Measurements from ENCODE around the gene CCDC196.
"Not testable (repeated sequence)": the region's sequence is repeated elsewhere in the genome, so short reads cannot be mapped to it uniquely, and the experiment has no call there.

CCDC196 gene

GRCh38 chr14:66496188-66496807, 10.1 kb downstream of the CCDC196 start:
- DNase-seq = no peak

DNA sequence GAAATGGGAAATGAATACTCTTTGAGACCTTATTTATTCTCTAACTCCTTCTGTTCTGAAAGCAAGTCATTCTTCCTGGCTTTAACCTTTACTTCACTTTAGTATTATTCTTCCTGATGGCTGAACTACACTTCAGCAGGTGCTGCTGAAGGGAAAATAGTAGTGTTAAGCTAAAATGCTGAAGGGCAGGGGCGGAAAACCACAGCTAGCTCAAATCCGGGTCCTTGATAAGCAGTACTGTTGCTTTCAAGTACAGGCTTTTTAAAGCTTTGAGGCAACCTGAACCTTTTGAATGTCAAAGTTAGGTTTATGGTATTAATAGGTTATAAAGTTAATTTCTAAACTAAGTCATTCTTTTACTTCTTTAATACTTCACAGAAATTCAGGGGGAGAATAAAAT, 10.7 kb downstream of the CCDC196 start:
- peak; percentile 17 for DNase-seq

- no peak for DNase-seq
Observed at GRCh38 chr14:66498311-66498710, 12.1 kb downstream of the CCDC196 start.

DNA sequence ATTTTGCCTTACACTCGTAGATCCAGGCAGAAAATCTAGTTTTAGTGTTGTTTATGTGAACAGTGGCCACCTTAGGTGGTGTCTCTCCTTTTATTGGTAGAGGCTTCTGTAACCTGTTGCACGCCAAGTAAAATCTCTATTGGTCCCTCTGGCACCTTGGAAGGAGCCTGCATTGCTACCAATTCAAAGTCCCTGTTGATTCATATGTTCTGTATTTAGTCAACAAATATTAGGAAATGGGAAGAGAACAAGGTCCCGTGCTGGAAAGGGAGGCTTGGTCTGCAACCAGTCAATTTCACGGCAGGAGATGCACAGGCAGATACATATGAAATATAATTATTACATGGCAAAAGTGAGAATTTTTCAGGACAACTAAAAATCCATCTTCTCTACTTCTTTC, 15.4 kb downstream of the CCDC196 start:
- no peak for DNase-seq

- not testable (repeated sequence) for DNase-seq
Observed at GRCh38 chr14:66502836-66503235, 16.7 kb downstream of the CCDC196 start.

DNA sequence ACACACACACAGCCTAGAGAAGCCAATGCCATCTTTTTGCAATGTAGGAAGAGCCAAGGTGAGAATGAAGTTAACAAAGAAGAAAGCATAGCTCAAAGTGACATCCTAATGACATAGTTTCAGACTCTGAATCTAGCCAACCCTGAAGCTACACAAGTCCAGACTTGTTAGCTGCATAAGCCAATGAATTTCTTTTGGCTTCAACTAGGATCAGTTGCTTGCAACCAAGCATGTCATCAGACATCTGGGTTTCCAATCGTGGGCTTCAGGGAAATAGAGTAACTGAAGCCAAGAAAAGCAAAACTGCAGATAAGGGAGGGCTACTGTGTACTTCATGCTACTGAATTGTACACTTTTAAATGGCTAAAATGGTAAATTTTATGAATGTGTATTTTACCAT, 17.4 kb downstream of the CCDC196 start:
- DNase-seq = no peak

- DNase-seq = no peak
Observed at GRCh38 chr14:66507181-66507721, 21.1 kb downstream of the CCDC196 start.

- DNase-seq = peak; percentile 85
Observed at GRCh38 chr14:66507722-66508546, 21.8 kb downstream of the CCDC196 start, which contains the start of gene GPHN. GPHN (plus strand) TSS chr14:66508147.

GRCh38 chr14:66508547-66508845, 22.3 kb downstream of the CCDC196 start:
- DNase-seq = no peak

- DNase-seq = peak; percentile 50
Observed at GRCh38 chr14:66508846-66509621, 22.9 kb downstream of the CCDC196 start.

- no peak for DNase-seq
Observed at GRCh38 chr14:66509874-66510273, 23.7 kb downstream of the CCDC196 start.

DNA sequence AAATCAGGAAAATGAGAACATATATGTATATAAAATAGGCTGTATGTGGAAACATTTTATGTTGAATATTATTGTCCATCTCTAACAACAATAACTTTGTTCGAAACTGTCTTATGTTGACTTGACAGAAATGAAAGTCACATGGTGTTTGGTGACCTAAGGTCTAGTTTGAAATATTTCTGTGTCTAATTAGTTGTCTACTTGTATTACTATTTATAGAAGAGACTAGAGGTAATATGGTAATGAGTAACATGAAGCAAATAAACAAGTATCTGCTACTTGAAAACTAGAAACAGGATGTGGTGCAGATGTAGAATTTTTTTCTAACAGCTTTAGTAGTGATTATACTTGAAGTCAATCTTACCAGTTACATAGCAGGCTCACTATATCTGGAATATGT, 25.7 kb downstream of the CCDC196 start:
- DNase-seq = no peak

DNA sequence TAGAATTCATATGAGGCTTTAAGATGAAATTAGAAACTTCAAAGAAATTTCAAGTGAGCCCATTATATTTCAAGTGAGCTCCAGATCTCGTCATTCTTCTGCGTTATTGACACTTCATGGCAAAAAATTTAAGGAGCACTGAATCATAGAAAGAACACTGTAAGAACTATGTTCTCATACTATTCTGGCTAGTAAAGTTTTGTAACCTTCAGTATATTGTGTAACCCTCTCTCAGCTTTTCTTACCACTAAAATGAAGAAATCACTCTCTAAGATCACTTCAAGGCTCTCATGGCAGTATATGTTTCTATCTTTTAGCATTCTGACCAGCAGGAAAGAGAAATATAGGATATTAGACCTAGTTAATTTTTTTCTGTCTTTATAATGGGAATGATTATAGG, 28.0 kb downstream of the CCDC196 start:
- no peak for DNase-seq

DNA sequence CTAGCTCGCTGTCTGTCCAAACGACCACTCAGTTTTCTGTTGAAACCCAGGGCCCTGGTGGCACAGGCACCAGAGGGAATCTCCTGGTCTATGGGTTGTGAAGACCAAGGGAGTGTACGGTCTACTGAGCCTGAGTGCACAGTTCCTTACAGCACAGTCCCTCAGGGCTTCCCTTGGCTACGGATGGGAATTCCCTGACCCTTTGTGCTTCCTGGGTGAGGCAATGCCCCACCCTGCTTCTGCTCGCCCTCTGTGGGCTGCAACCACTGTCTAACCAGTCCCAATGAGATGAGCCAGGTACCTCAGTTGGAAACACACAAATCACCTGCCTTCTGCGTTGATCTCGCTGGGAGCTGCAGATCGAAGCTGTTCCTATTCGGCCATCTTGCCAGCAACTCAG, 44.4 kb downstream of the CCDC196 start:
- no peak for DNase-seq

GRCh38 chr14:66539034-66539433, 52.9 kb downstream of the CCDC196 start:
- DNase-seq = no peak

GRCh38 chr14:66540038-66540437, 53.9 kb downstream of the CCDC196 start:
- DNase-seq = no peak

DNA sequence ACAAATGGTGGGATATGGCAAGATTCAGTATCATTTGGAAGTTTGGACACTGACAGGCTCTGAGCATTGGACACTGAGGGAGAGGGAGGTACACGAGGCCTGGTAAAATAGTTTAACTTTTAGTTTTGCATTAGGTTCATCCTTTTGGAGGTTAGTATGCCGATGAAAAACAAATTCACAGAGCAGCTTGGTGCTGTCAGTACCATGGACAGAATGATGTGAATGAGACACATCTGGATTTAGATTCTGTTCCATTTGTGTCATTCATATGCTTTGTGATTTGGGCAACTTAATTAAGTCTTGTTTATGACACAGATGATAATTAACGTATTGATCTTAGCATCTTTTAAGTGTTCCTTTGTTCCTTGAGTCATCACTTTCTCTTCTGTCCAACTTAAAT, 55.5 kb downstream of the CCDC196 start:
- no peak for DNase-seq

GRCh38 chr14:66543996-66544395, 57.8 kb downstream of the CCDC196 start:
- no peak for DNase-seq

- not testable (repeated sequence) for DNase-seq
Observed at GRCh38 chr14:66545191-66545590, 59.0 kb downstream of the CCDC196 start.

GRCh38 chr14:66545751-66546150, 59.6 kb downstream of the CCDC196 start:
- DNase-seq = not testable (repeated sequence)

Measured in activated CD8-positive, alpha-beta memory T cell treated with anti-CD3 and anti-CD28 coated beads, Interleukin-2, amount 50 U/mL, for 4 hours (primary cell).